Measurements from ENCODE around the gene MYOC.

- TF ChIP-seq CTCF (IDR thresholded peaks at IDR 0.05; ENCODE audit: low read length) (no peak), EZH2 (IDR thresholded peaks at IDR 0.05; ENCODE audit: borderline replicate concordance, low read length) (no peak)
Measured at GRCh38 chr1:171652234-171652822, at the start of gene MYOC.

Data from OCI-LY1 (cell line).